GM12875 (cell line): ENCODE data around the gene IGSF21.

Experiments
- H3K4me3 ChIP-seq: one replicate; pipeline ENCODE4 v1.5.1; 2011; ENCODE audit warnings: low read depth, low read length, control low read depth
- CTCF ChIP-seq: IDR thresholded peaks from 2 replicates; pipeline ENCODE4 v1.5.1; 2011; ENCODE audit warnings: low read depth, mild to moderate bottlenecking, control low read depth, inconsistent platforms, low read length, moderate library complexity, borderline replicate concordance; ENCODE audit not compliant: insufficient read depth

IGSF21 gene

DNA sequence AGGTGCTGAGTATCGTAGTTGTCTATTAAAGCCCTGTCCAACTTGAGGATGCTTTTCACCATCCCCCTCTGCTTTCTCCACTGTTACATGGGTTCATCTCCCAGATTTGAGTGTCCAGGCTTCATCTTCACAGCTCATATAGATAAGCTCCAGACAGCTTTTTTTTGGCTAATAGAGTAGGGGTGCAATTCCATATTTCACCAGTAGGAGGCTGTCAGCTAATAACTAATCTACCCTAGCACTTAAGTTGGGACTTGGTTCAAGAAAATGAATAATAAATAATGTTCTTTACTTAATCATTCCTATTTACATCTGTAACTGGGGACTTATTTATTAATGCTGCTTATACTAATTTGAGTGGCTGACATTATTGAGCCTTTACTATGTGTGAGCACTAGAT lies 124.5 kb downstream of the IGSF21 start:
- TF ChIP-seq CTCF = peak; percentile 29; the same call in 1 of the 2 replicates
- H3K4me3 ChIP-seq = no peak overlapping the region

DNA sequence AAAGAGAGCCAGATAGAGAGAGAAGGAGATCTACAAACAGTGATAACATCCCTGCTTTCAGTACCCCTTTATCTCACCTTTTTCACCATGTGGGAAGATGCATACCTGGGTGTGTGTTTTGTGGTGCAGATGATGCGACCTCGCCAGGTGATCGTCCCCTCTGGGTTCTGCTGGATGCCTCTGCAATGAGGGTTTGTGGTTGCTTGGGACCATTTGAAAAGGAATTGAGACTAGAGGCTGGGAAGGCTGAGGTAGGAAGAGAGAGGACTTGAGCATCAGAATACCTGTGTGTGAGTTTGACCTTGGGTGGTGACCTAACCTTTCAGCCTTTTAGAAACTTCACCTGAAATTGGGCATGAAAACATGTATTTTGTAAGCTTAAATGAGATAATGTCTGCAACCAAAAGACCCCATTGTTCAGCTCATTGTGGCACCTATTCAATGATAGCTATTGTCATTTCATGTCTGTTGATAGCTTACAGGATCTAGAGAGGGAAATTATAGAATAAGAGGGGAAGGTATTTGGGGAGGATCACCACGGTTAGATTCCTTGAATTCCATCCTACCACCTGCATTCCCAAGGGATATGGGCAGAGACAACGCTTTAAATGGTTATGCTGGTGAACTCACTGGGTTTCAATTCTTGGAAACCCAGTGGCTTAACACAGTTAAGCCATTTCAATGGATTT lies 125.7 kb downstream of the IGSF21 start:
- TF ChIP-seq CTCF = no peak
- H3K4me3 ChIP-seq = no peak overlapping the region

DNA sequence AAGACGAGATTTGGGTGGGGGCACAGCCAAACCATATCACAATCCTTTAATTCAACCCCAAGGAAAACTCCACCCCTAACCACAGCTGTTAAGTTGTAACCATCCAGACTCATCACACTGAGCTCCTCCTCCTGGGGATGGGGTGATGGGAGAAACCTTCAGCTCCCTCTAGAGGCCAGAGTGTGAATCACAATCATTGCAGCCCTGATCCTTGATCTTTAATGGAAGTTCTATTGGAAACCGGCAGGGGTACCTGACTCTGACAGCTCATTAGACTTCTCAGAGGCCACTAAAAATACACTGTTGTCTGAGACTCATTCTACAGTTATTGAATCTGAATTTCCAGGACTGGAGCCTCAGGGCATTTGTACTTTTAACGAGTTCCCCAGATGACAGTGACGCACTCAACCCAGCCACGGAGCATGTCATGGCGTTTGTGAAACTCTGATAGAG lies 127.2 kb downstream of the IGSF21 start:
- no peak overlapping the region for H3K4me3 ChIP-seq
- TF ChIP-seq CTCF = peak; percentile 68; the same call in 1 of the 2 replicates

DNA sequence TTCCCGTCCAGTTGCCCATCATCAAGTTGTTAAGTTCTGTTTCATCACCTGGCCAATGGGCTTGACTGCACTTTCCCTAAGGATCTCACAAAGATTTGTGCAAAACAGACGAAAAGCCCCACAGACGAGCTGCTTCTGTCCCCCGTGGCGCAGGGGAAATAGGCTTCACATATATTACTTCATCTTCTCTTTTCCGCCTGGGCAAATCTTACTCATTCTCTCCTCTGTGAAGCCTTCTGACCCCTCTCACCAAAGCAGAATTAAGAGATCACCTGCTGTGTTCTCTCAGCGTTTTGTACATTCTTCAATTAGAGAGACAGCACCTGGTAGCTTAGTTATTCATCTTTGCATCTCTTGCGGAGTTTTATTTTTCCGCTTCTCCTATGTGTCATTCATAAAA lies 129.8 kb downstream of the IGSF21 start:
- no peak overlapping the region for H3K4me3 ChIP-seq

GRCh38 chr1:18238190-18238589 lies 130.6 kb downstream of the IGSF21 start:
- no peak for TF ChIP-seq CTCF

More for the DNA sequence above, 129.8 kb downstream of the IGSF21 start:
- no peak for TF ChIP-seq CTCF

GRCh38 chr1:18239671-18240070 lies 132.1 kb downstream of the IGSF21 start:
- H3K4me3 ChIP-seq = no peak overlapping the region
- TF ChIP-seq CTCF = no peak

More at GRCh38 chr1:18238190-18238589, 130.6 kb downstream of the IGSF21 start:
- no peak overlapping the region for H3K4me3 ChIP-seq

- TF ChIP-seq CTCF = no peak
- no peak overlapping the region for H3K4me3 ChIP-seq
Measured at GRCh38 chr1:18240906-18241305, 133.3 kb downstream of the IGSF21 start.
